T-helper 2 cell treated with Interferon-gamma antibody and Interleukin-4, amounts not matched to agents 5 μg/mL and 100 μg/mL, for 36 hours (primary cell): Measurements from ENCODE around the gene GRIA1.

ENCODE experiments used
- DNase-seq: peaks from one replicate; pipeline ENCODE4 v3.0.0; 2021; ENCODE audit warnings: low spot score
- H3K27ac Mint-ChIP-seq: one replicate; pipeline ENCODE4 v1.8.0; 2021; ENCODE audit warnings: mild to moderate bottlenecking, mixed read lengths
- H3K27me3 Mint-ChIP-seq: one replicate; pipeline ENCODE4 v1.8.0; 2021; ENCODE audit warnings: low read depth, mixed read lengths
- H3K36me3 Mint-ChIP-seq: one replicate; pipeline ENCODE4 v1.8.0; 2021; ENCODE audit warnings: low read depth, mixed read lengths
- H3K4me1 Mint-ChIP-seq: one replicate; pipeline ENCODE4 v1.8.0; 2021; ENCODE audit warnings: low read depth, mixed read lengths
- H3K4me3 Mint-ChIP-seq: one replicate; pipeline ENCODE4 v1.8.0; 2022; ENCODE audit warnings: mild to moderate bottlenecking, moderate library complexity, mixed read lengths
- H3K9me3 Mint-ChIP-seq: one replicate; pipeline ENCODE4 v1.8.0; 2021; ENCODE audit warnings: mixed read lengths

Gene GRIA1

DNA sequence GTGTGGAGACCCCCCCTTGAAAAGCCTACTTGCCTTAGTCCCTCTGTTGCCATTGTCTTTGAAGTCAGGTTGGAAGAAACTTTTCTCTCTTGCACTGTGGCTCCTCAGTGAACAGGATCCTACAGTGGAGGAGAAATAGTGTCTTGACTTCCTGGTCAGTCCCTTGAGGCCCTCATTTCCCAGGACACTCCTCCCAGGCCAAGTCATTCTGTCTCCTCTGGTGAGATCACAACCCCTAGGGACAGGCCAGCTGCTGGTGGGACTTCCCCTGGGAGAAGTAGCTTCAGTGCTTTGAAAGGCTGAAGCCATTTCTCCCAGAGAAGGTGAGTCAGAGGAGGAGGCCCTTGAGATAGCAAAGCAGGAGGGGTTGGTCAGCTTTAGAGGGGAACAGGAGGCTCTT lies 10.1 kb upstream of the GRIA1 start:
- no peak overlapping the region for H3K27ac Mint-ChIP-seq

DNA sequence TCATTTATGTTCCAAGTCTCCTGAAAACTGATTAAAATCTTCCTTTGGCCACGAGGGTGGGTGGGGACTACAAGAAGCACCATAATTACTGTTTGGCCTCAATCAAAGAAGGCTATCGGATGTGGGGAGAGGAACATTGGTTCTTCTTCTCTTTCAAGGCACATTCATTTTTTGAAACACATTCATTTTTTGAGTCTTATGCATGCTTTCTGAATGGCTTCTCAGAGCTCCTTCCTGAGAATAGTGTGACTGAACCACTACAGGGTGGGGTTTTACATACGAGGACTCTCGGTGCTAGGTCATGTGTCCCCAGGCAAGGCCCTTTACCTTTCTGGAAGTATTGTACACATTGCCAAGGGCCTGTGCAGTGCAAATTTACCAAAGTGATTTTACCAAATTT lies 7.0 kb upstream of the GRIA1 start:
- Mint-ChIP-seq H3K4me3 (no peak overlapping the region), H3K36me3 (no peaks in the 10 kb centered on the region), H3K9me3 (no peaks in the 10 kb centered on the region), H3K27ac (no peak overlapping the region), H3K27me3 (no peaks in the 10 kb centered on the region), H3K4me1 (no peaks in the 10 kb centered on the region)
- DNase-seq, result no peak

More for the DNA sequence above, 10.1 kb upstream of the GRIA1 start:
- no peaks in the 10 kb centered on the region for H3K36me3 Mint-ChIP-seq
- no peaks in the 10 kb centered on the region for H3K4me1 Mint-ChIP-seq
- no peaks in the 10 kb centered on the region for H3K27me3 Mint-ChIP-seq
- no peak overlapping the region for H3K4me3 Mint-ChIP-seq
- H3K9me3 Mint-ChIP-seq, result no peaks in the 10 kb centered on the region
- DNase-seq, result no peak

DNA sequence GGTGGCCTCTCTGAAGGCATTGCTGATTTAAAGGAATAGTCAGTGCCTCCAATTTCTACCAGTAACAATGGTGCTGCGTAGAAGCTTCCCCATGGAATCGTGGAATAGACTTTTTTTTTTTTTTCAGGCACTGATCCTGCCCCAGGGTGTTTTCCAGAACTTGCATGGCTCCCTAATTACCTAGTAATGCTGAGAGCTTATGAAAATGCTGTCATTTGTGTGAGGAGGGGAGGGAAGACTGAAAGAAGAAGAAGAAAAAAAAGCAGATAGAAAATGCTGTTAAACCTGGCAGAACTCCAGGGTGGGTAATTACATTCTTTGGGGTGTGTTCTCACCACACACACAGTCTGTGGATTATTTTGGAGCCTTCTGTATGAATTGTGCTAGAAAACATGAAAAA lies 4.8 kb upstream of the GRIA1 start:
- H3K36me3 Mint-ChIP-seq, result no peaks in the 10 kb centered on the region
- peaks cover 6% of the 10 kb centered on the region for H3K27me3 Mint-ChIP-seq
- H3K4me1 Mint-ChIP-seq, result no peaks in the 10 kb centered on the region
- H3K4me3 Mint-ChIP-seq, result no peak overlapping the region
- H3K9me3 Mint-ChIP-seq, result no peaks in the 10 kb centered on the region
- DNase-seq, result no peak
- no peak overlapping the region for H3K27ac Mint-ChIP-seq

DNA sequence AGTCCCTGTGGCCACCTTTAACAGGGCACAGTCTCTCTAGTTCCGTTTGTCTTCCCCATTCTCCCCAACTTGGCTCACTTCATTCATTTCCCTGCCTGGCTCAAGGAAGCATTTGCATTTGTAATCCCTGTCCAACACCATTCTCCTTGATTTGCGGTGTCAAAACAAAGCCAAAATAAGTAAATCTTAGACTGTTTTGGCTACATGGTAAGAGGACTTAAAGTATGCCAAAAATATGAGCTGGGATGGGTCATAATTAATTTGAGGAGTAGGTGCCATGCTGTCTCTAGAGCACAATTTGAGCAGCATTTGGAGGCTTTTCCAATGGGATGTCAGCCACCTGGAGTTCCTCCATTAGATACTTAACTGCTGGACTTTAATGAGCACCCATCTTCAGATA lies 3.7 kb upstream of the GRIA1 start:
- no peak for DNase-seq
- H3K36me3 Mint-ChIP-seq, result no peaks in the 10 kb centered on the region
- H3K27ac Mint-ChIP-seq, result no peak overlapping the region
- H3K4me3 Mint-ChIP-seq, result no peak overlapping the region
- H3K9me3 Mint-ChIP-seq, result no peaks in the 10 kb centered on the region
- H3K27me3 Mint-ChIP-seq, result peaks cover 16% of the 10 kb centered on the region
- H3K4me1 Mint-ChIP-seq, result no peaks in the 10 kb centered on the region

DNA sequence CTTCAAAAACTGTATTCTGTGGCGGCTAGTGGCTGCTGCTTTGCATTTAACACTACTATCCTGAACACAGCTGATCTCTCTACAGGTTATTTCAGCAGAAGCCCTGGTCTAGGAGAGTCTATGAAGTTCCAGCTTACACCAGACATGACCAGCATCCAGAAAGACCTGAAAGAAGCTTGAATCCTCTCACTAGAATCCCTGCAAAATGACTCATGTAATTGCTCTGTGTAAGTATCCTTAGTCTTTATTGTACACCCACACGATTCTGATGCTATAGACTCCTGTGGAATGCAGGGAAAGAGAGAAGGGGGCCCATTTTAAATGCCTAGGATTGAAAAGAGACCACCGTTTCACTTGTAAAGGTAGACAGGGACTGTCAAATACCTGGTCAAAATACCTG lies 859 bp upstream of the GRIA1 start:
- H3K27me3 Mint-ChIP-seq, result peaks cover 21% of the 10 kb centered on the region
- no peak overlapping the region for H3K4me3 Mint-ChIP-seq
- H3K4me1 Mint-ChIP-seq, result no peaks in the 10 kb centered on the region
- no peaks in the 10 kb centered on the region for H3K9me3 Mint-ChIP-seq
- H3K27ac Mint-ChIP-seq, result no peak overlapping the region
- DNase-seq, result no peak
- no peaks in the 10 kb centered on the region for H3K36me3 Mint-ChIP-seq

DNA sequence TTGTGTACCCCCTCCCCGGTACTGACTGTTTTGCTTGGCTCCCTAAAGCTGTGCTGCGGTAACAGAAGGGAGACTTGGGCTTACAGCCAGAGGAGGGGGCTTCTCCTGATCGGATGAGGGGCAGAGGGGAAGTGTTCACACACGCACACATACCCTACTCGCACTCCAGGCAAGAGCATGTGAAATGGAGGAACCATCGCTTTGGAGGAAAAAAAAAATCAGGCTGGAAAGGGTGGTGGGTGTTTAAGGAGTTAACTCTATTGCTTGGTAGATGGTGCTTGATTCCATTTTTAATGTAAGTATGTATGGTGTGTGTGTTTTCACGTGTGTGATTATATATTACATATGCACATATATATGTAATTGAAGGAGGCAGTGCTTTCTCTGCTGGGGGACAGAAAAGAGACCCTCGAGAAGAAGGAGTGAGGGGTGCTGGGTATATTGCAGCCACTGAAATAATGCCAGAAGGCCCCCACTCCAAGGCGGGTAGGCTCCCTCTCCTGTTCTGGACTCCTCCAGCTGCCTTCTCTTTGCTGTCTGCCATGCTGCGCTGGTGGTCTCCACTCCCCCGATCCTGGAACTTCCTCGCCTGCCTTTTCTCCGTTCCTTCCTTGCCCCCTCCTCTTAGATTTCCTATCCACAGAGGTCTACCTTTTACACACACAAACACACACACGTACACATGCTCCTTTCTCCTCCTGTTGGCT lies 721 bp downstream of the GRIA1 start:
- Mint-ChIP-seq H3K27ac (no peak overlapping the region), H3K9me3 (no peaks in the 10 kb centered on the region), H3K27me3 (peaks cover 21% of the 10 kb centered on the region), H3K4me1 (no peaks in the 10 kb centered on the region), H3K36me3 (no peaks in the 10 kb centered on the region), H3K4me3 (no peak overlapping the region)
- no peak for DNase-seq

DNA sequence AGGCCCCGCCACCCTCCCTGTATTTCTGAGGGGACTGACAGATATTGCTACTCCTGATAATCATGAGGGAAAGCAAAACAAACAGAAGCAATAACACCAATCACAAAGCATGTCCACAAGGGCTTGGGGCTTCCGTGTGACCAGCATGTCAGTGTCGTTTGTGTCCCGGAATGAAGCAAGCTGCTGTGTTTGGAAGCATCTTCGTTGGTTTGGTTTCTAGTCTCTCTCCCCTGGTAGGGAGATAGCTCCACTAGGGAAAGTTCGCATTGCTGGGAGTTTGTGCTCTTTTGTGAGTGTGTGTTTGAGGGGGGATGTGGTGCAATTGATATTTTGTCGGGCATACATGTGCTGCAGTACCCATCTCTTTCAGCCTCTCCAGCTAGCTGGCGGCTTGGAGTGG lies 1.4 kb downstream of the GRIA1 start:
- no peak for DNase-seq
- no peak overlapping the region for H3K4me3 Mint-ChIP-seq
- H3K27ac Mint-ChIP-seq, result no peak overlapping the region
- H3K9me3 Mint-ChIP-seq, result no peaks in the 10 kb centered on the region
- no peaks in the 10 kb centered on the region for H3K4me1 Mint-ChIP-seq
- no peaks in the 10 kb centered on the region for H3K36me3 Mint-ChIP-seq
- H3K27me3 Mint-ChIP-seq, result peaks cover 21% of the 10 kb centered on the region

DNA sequence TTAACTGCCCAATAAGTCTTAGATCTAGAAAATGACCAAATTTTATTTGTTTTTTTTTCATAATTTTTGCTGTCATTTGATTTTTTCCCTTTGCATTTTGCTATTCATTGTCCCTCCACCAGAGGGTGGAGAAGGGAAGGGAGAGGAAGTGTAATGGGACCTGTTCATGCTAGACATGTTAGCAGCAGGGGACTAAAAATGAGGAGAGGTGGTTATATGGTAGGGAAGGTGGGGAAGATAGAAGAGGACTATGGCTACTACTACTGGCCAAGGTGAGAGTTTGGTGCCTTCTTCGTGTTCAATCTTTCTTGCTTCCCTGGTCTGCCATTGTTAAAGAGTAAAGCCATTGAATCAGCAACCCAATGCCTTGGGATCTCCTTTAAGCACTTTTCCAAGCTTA lies 6.4 kb downstream of the GRIA1 start:
- no peaks in the 10 kb centered on the region for H3K36me3 Mint-ChIP-seq

DNA sequence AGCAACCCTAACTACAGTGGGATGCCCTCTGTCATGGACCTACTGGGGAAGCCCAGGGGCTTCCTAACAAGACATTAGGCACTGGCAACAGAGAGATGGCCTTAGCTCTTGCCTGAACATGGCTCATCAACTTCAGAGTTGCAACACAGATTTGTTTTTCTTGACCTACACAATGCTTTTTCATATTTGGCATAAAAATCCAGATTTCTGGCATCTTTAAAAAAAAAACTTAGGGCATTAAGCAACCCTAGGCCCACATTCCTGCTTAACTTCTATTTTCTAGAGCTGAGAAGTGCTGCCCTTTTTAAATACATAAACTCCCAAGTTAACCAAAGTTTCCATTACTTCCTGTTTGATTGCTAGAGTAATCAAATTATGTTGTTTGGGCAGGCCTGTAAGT lies 8.0 kb downstream of the GRIA1 start:
- Mint-ChIP-seq H3K27ac (no peak overlapping the region), H3K27me3 (no peaks in the 10 kb centered on the region), H3K36me3 (no peaks in the 10 kb centered on the region), H3K4me3 (no peak overlapping the region), H3K4me1 (no peaks in the 10 kb centered on the region), H3K9me3 (no peaks in the 10 kb centered on the region)
- no peak for DNase-seq

More for the DNA sequence above, 6.4 kb downstream of the GRIA1 start:
- Mint-ChIP-seq H3K27ac (no peak overlapping the region), H3K27me3 (peaks cover 5% of the 10 kb centered on the region), H3K4me3 (no peak overlapping the region), H3K9me3 (no peaks in the 10 kb centered on the region), H3K4me1 (no peaks in the 10 kb centered on the region)
- no peak for DNase-seq

DNA sequence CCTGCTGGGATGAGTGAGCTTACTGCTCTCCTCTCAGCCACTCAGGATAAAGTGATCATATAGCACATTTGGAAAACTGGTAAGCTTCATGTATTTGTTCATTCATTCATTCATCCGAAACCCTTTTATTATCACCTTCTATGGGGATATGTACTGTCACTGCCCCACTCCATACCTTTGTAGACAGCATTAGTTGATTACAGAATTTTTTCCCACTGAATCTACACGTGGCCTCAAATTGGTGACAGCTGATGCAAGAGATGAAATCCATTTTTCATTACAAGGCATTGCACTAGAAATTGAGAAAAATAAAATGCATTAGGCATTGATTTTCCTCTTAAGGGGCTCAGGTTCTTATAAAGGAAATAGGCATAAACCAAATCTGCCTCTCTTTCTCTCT lies 9.7 kb downstream of the GRIA1 start:
- no peak for DNase-seq
- Mint-ChIP-seq H3K4me3 (no peak overlapping the region), H3K36me3 (no peaks in the 10 kb centered on the region), H3K27ac (no peak overlapping the region), H3K9me3 (no peaks in the 10 kb centered on the region), H3K4me1 (no peaks in the 10 kb centered on the region), H3K27me3 (no peaks in the 10 kb centered on the region)

DNA sequence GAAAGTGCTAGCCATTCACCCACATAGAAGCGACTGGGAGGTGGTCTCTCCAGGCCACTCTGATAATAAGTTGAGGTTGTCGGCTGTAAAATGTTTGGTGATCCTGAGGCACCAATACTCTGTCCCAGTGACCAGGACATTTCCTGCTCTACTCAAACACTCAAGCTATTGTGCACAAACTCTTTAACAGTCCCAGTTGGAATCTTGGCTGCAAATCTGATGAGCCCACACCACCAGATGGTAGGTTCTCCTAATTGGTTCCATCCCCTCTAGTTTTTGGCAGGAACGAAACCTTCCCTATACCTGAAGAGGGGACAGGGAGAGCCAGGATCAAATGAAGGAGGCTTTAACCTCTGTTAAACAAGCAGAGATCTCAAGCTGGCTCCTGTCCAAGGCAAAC lies 14.3 kb downstream of the GRIA1 start:
- Mint-ChIP-seq H3K4me1 (no peaks in the 10 kb centered on the region), H3K27me3 (no peaks in the 10 kb centered on the region), H3K27ac (no peak overlapping the region), H3K9me3 (no peaks in the 10 kb centered on the region), H3K36me3 (no peaks in the 10 kb centered on the region), H3K4me3 (no peak overlapping the region)
- DNase-seq, result no peak

DNA sequence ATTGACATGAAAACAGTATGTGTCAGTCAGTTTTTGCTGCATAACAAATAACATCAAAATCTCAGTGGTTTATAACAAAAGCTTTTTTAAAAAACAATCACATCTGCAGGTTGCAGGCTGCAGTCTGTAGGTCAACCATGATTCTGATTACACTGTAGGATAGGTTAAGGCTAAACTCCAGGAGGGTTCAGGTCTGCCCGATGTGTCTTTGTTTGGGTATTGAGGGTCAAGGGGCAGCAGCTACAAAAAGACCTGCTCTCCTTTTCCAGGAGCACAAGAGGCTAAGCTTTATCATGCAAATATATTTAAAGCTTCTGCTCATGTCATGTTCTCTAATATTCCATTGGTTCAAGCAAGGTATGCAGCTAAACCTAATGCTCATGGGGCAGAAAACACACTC lies 18.2 kb downstream of the GRIA1 start:
- H3K36me3 Mint-ChIP-seq, result no peaks in the 10 kb centered on the region
- no peaks in the 10 kb centered on the region for H3K9me3 Mint-ChIP-seq
- DNase-seq, result no peak
- no peak overlapping the region for H3K27ac Mint-ChIP-seq
- no peaks in the 10 kb centered on the region for H3K27me3 Mint-ChIP-seq
- H3K4me3 Mint-ChIP-seq, result no peak overlapping the region
- no peaks in the 10 kb centered on the region for H3K4me1 Mint-ChIP-seq

DNA sequence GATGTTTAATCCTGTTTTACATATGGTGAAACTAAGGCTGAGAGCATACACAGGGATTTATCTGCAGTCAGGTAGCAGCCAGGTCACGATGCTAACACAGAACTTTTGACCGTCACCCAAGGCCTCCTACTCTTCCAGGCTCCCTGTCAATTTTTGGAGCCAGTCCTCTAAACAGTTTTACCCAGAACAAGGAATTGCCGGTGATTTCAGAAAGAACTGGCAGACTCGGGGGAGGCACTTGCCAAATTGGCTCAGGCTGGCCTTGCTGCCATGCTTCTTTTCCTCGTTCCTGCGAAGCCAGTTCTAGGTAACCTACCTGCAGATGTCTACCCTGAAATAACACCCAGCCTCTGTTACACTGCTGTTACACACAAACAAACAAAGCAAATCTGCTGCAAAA lies 21.2 kb downstream of the GRIA1 start:
- no peak for DNase-seq
- no peaks in the 10 kb centered on the region for H3K27me3 Mint-ChIP-seq
- no peak overlapping the region for H3K27ac Mint-ChIP-seq

DNA sequence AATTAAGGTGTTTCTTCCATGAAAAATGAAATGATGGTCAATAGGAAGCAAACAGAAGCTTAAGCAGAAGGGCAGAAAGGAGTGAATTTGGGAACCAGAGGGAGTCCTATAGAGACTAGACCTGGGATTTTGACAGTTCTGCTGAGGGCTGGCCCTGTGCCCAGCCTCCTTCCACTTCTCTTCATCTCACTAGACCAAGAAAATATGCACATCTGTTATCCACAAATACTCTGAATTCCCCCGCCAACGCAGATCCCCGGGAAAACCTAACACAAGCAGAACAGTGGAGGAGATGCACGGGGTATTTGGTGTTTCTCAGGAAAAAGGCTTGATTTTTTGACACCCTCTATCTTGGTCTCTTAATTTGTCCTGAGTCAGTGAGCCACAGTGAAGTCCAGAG lies 22.7 kb downstream of the GRIA1 start:
- no peaks in the 10 kb centered on the region for H3K9me3 Mint-ChIP-seq
- H3K27ac Mint-ChIP-seq, result no peak overlapping the region
- no peak overlapping the region for H3K4me3 Mint-ChIP-seq
- H3K4me1 Mint-ChIP-seq, result no peaks in the 10 kb centered on the region
- H3K36me3 Mint-ChIP-seq, result no peaks in the 10 kb centered on the region
- H3K27me3 Mint-ChIP-seq, result no peaks in the 10 kb centered on the region
- no peak for DNase-seq

More for the DNA sequence above, 21.2 kb downstream of the GRIA1 start:
- Mint-ChIP-seq H3K4me3 (no peak overlapping the region), H3K9me3 (no peaks in the 10 kb centered on the region), H3K36me3 (no peaks in the 10 kb centered on the region), H3K4me1 (no peaks in the 10 kb centered on the region)

DNA sequence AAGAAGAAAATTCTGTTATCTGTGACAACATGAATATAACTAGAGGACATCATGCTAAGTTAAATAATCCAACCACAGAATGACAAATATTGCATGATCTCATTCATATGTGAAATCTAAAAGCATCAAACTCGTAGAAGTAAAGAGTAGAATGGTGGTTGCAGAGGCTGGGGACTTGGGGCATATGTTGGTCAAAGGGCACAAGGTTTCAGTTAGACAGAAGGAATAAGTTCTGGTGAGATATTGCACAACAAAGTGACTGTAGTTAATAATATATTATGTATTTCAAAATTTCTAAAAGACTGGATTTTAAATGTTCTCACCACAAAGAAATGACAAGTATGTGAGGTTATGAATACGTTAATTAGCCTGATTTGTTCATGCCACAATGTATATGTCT lies 24.8 kb downstream of the GRIA1 start:
- Mint-ChIP-seq H3K27ac (no peak overlapping the region), H3K4me3 (no peak overlapping the region), H3K9me3 (no peaks in the 10 kb centered on the region), H3K4me1 (no peaks in the 10 kb centered on the region), H3K36me3 (no peaks in the 10 kb centered on the region), H3K27me3 (no peaks in the 10 kb centered on the region)
- no peak for DNase-seq
